NCI-H2107 treated with DMSO at 0.1 percent for 48 hours (cell line): ENCODE data around the gene SCN5A.

Source experiments
- DNase-seq: peaks from one replicate; lab custom pipeline; 2025; ENCODE audit not compliant: unreplicated experiment; lab: John Stamatoyannopoulos, UW

The SCN5A gene

DNA sequence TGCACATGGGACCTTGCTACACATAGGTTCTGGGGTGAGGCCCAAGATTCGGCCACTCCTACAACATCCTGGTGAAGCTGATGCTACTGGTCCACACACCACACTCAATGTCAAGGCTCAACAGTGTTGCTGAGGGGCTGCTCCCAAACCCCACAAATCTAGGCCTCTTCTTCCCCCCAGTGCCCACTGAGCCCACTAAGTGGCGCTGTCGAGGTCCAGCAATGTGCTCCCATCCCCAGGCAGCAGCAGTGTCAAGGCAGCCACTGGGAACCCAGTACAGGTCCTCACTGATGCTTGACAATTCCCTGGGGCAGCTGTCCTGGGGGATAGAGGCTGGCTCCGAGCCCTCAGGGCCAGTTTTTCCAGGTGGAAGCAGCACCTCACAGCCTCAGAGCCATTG, 21.5 kb downstream of the SCN5A start:
- DNase-seq = no peak

DNA sequence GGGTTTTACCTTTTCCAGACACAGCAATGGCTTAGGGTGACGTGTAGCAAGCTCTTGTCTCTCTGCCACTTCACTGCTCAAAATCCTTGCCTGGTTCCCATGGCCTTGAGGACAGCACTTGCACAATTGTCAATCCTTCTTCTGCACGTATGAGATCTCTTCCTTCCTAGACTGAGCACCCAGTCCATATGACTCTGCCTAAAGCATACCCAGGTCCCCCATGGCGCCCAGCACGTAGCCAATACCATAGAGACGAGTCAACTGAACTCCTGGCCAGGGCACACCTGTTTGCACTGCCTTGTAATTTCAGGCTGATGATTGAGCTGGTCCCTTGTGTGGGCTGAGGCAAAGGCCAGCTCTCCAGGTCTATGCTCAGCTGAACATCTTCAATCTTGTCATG, 23.3 kb downstream of the SCN5A start:
- no peak for DNase-seq

DNA sequence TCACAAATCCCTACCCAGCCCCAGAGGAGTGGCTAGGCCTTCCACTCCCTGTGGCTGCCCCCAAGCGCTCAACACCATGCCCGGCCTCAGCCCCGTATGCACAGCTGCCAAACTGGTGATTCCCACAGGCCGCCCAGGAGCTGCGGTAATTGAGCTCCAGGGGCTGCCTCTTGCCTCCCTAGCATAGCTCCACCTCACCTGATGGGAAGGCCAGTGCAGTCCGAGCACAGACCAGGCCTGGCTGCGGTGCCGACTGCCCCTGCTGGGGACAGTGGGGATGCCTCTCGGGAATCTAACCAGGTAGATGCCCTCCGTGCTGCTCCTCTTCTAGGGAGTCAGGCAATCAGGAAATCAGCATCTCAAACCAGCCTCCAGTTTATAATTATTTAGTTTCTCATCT, 25.9 kb downstream of the SCN5A start:
- DNase-seq = no peak

DNA sequence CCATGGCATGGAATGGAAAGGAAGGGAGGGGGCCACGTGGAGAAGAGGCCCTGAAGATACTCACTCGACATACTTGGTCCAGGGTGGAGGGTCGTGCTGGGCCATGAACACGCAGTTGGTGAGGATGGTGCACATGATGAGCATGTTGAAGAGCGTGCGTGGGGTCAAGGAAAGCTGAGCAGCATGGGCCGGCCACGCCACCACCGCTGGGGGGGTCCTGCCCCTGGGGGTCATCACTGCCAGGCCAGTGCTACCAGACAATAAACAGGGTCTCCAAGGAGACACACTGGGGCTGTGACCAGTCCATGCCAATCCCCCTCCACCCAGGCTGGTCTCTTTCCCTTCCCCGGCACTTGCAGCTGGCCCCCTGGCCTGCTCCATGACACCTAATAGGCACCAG, 27.2 kb downstream of the SCN5A start:
- no peak for DNase-seq

DNA sequence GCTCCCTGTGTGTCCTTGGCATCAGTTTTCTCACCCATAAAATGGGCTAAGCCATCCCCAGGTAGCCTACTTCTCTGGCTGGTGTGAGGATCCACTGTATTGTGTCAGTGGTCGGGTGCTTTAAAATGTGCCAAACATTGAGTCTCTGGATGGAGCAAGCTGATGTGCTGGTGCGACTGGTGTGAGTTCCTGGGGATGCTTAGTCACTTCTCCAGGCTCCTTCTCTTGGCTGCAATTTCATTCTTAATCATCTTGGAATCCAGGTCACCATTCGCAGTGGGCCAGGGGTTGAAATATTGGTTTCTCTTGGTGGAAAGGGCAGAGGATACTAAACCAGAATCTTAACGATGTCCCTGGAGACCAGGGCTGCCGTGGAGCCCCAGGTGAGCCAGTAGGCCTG, 29.3 kb downstream of the SCN5A start:
- no peak for DNase-seq

DNA sequence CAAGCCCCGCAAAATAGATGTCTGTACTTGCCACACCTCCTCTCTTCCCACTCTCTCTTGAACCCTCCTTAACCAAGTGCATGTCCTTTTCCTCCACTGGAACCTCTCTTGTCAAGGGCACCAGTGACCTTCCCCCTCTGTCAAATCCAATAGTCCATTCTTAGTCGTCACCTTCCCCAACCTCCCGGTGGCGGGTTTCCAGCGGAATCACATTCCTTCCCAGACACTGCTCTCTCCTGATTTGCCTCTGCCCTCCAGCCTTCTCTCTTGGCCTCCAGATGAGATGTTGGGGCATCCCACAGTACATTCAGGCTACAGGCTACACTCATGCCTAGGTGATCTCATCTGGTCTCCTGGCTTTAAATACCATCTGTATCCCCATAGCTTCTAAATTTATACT, 31.1 kb downstream of the SCN5A start:
- no peak for DNase-seq

DNA sequence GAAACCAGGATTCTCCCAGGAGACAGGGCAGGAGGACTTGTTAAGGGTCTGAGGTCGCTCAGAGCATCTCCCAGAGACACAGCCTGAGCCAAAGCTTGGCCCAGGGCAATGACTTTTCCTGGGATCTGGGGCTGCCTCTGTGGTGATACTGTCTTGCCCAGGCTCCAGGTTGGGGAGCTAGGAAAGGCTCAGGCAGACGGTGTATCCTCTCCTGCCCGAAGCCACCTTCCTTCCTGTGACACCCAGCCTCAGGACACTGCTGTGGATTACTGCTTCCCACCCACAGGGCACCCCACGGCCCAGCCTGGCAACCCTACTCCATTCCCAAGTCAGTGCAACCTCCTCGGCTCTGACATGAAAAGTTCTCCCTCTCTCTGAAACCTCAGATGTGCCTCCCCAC, 31.9 kb downstream of the SCN5A start:
- DNase-seq = no peak

DNA sequence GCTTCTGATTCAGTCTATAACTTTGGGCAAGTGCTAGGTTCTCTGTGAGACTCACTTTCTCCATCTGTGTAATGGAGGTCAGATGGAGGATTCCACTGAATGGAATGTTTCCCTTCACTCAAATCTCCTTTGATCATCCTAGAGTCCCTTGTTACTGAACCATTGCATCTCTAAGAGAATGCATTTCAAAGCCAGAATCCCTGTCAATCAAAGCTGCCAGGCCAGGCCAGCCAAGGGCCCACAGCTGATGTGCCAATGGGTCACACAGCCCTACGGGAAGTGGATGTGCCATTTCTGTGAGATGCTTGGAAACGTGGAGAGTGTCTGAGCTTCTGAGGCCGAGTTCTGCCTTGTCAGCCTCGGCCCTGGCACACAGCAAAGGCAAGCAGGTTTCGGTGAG, 32.4 kb downstream of the SCN5A start:
- DNase-seq = no peak

DNA sequence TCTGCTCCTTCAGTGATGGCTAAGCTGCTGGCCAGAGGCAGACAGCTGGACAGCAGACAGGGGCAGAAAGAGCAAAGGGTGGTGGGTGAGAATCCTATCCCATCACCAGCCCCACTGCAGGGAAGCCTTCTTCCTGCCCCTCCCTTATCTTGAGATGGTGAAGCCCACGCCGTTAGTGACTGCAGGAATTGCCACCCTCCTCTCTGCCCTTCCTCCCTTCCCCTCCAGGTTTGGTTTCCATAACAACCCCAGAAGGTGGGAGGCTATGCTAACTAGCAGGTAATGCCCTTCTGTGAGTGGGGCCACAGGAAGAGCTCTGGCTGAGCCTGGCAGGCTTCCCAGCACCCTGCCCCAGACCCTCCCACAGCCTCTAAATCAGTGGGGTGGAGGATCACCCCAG, 32.8 kb downstream of the SCN5A start:
- no peak for DNase-seq

DNA sequence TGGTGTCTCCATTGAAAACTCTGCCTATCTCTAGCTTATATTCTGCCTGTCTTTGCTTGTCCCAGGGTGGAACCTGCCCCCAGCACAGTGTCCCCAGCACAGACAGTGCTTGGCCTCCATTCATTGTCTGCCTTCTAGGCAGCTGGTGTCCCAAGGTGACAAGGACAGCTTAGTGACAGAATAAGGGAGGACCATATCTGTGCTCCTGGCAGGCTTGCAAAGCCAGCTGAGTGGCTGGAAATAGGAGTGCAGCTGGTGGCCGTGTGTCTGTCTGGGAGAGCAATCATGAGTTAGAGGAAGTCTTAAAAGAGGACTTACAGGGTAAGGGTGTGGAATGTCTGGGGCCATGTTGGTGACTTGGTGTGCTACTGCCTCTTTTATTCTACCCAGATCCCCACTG, 33.4 kb downstream of the SCN5A start:
- DNase-seq = no peak

DNA sequence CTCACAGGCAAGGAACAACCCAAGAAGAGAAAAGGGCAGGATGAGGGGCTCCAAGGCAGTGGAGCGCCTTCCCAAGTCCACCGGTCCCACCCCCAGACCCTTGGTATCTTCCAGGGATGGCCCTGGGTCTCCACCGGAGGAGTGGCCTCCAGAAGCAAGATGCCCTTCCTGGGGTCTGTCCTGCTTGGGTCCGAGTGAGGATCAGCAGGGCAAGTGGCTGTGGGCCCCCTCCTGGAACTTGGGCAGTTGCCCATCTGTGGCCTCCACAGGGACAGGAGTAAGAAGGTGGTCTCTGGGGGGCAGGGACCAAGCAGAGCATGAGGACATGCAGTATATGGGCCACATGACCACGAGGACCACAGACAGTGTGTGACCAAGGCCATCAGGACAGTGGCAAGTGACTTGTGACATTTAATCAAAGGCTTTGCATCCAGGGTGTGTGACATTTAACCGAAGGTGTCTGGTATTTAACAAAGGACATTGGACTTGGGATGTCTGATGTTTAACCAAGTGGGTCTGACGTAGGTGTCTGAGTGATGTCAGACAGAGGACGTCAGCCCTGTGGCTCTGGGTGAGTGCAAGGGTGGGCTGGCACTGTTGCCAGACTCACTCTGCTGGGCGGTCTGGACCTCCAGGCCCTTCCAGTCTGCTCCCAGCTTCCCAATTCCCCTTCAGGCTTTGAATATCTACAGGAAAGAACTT, 34.7 kb downstream of the SCN5A start:
- DNase-seq = no peak

DNA sequence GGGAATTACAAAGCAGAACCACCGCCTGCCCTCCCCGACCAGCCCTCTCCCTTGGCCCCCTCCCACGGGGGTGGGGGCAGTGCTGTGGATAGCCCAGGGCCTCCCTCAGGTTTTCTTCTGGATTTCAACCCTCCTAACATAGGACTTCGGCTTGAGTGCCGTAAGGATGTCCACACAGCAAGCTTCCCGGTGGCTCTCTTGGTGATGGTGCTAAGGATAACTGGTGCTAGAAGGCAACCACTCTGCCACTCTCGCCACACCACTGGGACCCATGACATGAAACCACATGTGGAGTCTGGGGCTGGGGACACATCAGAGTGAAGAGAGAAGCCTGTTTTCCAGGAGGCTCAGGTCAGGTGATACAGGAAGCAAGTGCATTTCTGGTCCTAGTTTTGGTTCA, 35.4 kb downstream of the SCN5A start:
- DNase-seq = no peak

DNA sequence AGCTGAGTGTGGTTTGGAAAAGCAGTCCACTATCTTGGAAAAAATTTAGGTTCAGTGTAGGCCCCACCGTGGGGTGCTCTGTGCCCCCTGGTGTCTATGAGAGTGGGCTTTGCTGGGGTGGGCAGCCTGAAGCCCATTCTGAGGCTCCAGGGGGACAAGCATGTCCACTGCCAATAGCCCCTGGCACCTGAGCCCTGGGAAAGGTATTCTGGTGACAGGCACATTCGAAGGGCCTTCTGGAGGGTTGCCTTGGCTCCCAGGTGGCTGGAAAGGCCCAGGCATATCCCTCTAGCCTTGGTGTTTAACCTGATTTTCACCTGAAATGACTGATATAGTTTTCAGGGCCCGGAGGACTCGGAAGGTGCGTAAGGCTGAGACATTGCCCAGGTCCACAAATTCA, 36.1 kb downstream of the SCN5A start:
- DNase-seq = no peak

DNA sequence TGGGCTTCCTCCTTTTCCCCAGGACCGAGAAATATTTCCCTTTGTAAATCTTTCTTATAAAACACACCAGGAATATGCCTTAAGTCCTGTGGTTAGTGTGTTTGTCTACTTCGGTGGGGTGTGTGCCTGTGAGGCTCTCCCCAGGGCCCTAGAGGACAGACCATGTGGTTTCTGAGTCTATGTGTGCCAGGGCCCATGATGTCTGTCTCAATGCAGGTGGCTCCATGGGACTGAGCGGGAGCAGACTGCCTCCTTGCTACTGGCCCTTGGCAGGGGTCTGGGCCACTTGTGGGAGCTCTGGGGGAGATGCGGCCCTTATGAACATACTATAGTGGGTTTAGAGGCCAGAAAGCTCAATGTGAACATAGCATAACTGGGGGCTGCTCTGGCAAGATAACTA, 37.6 kb downstream of the SCN5A start:
- DNase-seq = no peak

DNA sequence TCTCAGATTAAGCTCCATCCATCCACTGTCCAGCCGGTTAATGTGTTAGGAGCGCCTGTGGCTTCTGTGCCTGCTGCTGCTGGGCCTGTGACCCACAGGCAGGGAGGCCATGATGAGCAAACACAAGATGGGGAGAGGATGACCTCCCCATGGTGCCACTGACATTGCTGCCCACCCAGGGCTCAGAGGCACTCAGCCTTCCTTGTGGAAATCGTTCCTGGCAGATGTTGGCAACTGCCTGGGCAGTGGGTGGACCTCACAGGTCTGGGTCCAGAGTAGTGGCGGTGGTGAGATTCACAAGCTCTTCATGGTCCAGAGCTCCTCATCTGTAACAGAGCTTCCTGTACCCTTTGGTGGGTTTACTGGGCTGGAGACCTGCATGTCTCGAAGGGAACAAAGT, 38.6 kb downstream of the SCN5A start:
- no peak for DNase-seq

DNA sequence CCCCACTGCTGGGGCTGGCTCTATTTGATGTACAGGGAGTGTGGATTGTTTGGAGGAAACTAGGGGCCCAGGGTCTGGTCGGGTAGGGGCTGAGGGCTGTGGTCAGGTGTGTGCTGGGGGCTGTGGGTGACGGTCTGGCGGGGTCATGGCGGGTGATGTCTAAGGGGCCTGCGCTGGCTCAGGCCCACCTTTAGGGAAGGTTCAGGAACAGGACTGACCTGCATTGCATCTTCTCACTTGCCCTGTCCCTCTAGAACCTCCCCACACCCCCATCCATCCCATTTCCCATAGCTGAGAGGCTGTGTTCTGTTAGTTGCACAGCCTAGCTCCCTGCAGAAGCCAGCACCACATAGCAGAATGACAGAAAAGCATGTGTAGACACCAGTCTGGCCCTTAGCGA, 39.1 kb downstream of the SCN5A start:
- no peak for DNase-seq

DNA sequence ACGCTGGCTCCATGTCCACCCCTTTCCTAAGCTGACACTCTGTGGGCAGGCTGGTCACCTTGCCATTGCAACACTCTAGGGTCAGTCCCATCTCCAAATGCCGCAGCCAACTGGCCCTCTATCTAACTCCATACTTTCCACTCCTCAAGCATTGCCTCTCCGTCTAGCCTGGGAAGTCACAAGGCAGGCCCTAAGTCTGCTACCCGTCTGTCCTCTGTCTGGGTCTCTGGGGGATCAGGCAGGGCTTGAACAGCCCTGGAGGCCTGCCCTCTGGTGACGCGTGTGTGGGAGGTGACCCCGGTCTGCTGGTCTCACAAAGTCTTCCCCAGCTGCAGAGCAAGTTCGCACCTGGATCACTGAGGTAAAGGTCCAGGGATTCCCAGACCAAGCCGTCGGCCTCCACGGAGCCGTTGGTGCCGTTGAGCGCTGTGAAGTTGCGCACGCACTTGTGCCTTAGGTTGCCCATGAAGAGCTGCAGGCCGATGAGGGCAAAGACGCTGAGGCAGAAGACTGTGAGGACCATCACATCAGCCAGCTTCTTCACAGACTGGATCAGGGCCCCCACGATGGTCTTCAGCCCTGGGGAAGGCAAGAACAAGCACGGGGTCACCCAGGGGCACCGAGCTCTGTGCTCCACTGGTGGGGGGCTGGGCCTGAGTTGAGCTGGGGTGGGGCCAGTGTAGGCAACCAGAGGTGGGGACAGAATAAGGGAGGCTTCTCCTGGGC, 39.9 kb downstream of the SCN5A start:
- DNase-seq = no peak

DNA sequence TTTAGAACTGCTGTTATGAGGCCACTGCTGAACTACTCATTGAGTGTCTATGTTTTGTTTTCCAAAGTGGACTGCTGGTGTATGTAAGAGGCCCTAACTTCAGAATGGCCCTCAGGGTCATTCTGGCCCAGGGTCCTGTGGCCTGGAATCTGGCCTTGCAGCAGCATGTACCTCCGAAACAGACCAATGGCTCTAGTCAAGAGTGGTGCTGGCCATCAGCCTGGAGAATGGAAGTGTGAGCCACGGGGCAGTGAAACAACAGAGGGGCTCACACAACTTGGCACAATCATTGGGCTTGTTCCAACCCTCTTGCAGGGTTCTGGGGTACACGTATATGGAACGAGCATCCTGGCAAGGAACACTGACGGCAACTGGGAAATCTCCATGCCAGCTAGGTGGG, 40.5 kb downstream of the SCN5A start:
- DNase-seq = no peak

DNA sequence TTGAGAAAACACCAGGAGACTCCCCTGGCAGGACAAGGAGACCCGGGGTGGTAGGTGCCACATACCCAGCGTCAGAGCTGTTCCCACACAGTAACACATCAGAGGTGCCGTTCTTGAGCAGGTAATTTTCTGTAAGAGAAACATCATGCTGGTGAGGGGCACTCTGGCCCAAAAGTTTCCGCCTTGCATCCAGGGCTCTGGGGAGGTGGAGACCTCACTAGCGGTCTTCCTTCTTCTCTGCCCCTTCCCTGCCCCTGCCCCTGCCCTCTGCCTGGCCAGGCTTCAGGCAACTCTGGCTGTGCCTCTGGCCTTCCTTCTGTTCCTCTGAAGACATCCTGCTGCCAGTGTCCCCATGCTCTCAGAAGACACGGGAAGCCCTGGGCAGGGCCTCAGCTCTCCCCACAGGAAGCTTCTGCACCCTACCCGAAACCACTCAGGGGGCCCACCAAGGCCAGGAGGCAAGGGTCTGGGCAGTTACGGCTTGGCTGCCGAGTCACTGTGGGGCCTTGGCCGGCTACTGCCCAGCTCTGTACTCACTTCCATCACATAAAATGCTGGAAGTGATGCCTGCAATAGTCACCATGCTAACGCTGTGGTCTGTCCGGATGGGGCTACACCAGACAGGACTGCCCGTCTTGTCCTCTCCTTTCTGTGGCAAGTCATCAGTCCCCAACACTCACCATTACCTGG, 41.3 kb downstream of the SCN5A start:
- no peak for DNase-seq

DNA sequence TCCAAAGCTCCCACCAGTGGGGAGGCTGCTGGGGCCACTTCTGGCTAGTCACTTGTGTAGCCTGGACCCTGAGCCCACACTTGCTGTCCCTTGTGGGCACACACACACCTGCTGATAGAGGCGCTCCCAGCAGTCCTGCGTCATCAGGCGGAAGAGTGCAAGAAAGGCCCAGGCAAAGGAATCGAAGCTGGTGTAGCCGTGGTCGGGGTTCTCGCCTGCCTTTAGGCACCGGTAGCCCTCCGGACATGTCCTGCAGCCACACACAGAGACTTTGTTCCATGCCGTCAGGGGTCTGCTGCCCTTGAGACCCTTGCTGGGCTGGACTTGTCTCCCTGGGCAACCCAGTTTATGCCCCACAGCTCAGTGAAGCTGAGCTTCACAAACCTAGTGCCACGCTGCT, 42.9 kb downstream of the SCN5A start:
- DNase-seq = no peak

DNA sequence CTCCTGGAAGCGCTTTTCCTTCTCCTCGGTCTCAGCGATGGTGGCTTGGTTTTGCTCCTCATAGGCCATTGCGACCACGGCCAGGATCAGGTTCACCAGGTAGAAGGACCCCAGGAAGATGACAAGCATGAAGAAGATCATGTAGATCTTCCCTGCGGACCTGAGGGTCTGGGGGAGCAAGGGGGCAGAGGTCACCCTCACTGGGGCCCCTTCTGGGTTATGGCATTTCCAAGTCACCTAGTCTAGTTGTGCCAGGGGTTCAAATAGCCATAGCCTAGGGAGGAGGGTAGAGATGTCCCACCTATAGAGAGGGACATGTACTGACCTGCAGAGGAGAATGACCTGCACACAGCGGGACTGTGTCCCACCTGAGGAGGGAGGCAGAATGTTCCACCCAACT, 43.5 kb downstream of the SCN5A start:
- DNase-seq = no peak

DNA sequence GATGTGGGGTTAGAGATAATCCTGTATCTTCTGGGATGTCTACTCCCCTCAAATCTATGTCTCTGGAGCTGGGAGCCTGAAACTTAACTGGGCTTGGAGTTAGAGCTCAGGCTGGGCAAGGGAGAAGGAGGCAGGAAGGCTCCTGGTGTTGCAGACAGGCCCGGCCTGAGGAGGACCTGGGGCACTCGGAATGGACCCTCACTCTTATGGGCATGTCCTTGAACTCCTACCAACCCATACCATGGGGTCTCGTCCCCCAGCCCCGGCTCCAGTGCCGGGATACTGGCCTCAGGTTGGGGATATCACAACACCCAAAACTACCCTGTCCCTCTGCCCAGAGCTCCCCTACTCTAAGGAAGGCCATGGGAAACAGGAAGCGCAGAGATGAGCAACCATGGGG, 45.2 kb downstream of the SCN5A start:
- DNase-seq = no peak
